HG02870 (cell line): Measurements from ENCODE around the gene PKDCC.
"Not testable (repeated sequence)": the region's sequence is repeated elsewhere in the genome, so short reads cannot be mapped to it uniquely, and the experiment has no call there.

Source experiments
- ATAC-seq: cut with Tn5 transposase; IDR thresholded peaks from one replicate; pipeline ENCODE4 v1.9.1; 2021; ENCODE audit warnings: mild to moderate bottlenecking, moderate library complexity; ENCODE audit not compliant: unreplicated experiment

The PKDCC gene

DNA sequence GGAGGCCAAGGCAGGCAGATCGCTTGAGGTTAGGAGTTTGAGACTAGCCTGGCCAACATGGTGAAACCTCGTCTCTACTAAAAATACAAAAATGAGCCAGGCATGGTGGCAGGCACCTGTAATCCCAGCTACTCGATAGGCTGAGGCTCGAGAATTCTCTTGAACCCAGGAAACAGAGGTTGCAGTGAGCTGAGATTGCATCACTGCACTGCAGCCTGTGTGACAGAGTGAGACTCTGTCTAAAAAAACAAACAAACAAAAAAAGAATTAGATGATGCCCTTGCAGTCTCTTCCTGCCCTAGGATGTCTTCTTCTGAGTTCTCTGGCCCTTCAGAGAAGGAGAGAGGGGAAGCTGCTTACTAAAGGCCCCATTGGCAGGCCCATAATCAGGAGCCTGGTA lies 37.2 kb downstream of the PKDCC start:
- not testable (repeated sequence) for ATAC-seq

DNA sequence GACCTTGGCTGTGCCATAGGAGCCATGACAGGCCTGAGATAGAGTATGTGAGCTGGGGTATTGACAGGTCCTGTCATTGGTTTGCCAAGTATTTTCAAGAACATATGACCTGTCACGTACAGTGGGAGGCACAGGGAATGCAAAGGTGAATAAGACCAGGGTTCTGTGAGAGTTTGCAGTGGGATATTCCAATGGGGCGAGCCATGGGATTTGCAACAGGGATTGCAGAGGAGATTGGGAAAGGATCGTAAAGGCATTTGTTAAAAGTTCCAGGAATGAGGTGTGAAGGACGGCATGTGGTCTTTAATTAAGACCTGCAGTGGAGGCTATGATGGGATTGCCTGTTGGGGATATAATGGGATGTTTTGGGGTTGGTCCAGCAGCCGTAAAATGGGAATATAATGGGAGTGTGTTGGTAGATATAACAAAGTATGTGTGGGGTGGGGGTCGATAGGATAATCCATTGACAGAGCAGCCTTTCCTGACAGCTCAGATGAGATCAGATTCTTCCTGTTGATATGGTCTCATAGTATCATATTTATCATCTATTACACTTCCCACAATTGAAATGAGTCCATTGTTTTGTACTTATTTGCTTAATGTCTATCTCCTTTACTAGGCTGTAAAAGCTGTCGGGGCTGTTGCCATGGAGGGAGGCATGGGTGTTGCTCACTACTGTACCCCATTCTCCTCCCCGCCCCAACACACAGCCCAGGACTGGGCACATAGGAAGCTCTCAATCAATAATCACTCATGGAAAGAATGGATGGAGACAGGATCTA lies 38.1 kb downstream of the PKDCC start:
- ATAC-seq, result no peak

DNA sequence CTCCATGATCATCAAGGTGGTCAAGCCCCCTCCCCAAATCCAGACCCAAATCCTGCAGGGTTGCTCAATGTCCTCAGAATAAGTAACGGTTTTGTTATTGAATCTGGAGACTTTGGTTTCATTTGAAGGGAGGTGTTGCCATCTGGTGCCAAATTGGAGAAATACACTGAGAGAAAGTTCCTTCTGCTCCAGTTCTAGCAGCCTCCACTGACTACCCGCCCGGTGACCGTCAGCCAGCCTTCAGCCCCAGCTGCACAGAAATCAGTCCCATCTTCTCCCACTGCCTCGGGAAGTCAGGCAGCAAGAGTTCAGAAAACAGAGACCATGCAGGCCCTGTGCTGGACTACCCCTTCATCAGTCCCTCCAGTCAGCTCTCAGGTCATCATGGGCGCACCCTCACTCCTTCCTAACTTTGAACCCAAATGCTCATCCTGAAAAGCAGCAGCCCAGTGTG lies 38.7 kb downstream of the PKDCC start:
- ATAC-seq, result no peak

DNA sequence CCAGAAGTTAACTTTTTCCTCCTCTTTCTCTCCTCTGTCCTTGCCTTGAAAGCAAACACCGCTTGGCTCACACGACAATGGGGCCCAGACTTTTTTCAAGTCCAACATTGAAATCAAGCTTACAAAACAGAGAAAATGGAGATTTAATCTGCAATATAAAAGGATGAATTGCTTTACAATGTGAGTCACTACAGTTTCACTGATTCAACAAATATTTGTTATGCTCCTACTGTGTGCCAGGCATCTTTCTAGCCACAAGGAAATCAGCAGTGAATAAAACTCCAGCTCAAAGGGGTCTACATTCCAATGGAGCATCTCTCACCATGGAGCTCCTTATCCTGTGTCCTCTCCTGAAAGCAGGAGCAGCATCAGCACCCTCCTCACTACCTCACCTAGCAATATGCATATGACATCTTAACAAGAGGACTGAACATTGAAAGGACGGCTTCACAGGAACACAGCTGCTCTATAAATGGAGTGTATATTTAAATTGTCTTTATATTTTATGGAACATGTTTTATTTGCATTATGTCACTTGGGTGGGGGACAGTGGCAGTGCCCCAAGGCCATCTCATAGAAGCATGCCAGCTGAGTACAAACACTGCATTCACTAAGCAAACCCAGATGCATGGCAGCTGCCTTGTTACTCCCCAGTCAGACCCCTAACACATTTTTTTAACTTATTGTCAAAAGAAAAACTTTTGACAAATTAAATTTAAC lies 39.5 kb downstream of the PKDCC start:
- ATAC-seq, result no peak

DNA sequence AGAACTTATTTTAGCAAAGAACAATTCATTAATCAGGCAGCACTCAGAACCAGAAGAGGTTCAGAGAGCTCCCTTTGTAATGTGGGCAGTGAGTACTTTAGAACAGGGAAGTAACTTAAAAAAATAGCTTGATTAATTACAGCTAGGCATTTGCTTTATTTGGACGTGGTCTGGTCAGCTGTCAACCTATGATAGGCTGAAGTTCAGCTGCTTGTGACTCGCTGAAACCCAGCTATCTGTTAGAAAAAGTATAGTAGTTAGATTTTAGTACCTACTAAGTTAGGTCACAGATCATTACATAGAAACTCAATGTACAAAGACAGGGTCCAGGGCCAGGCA lies 40.0 kb downstream of the PKDCC start:
- ATAC-seq, result no peak

DNA sequence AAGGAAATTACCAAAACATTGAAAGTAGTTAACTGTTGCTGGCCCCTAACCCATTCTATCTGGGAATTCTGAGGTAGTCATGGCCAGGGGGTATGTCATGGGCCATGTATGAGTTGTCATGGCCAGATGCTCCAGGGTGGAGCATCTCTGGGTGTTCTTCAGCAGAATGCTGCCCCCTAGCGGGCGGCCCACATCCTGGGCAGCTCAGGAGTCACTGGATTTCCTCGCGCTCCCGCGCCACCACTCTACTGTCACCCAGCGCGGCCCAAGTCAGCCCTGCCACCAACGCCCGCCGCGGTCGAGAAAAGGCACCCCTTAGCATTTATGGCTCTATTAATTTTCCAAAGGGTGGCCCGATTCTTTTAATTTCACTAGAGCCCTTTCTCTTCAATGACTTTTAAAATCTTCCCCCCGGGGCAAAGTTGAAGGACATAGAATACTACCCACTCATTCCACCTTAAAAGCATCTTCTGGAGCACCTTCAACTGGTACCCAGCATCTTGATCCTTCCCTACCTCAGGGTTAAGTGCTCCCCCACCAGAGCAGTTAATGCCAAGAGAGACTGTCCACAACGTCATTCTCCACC lies 41.6 kb downstream of the PKDCC start:
- peak; percentile 61 for ATAC-seq

DNA sequence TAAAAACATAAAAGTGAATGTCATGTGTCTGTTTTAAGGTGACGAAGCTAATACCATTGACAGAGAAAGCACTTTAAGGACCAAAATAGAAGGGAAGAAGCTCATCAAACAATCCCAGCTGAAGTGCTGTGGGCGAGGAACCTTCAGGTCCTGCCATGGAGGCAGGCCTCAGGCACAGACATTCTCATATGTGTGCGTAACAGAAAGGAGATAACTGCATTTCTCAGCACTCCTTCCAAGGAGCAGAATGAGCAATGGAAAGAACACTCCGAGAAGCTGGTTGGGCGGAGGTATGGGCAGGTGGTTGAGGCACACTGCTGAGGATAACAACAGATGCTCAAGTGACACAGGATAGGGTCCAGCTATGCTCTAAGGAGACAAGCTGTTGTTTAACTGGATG lies 42.4 kb downstream of the PKDCC start:
- ATAC-seq, result no peak

DNA sequence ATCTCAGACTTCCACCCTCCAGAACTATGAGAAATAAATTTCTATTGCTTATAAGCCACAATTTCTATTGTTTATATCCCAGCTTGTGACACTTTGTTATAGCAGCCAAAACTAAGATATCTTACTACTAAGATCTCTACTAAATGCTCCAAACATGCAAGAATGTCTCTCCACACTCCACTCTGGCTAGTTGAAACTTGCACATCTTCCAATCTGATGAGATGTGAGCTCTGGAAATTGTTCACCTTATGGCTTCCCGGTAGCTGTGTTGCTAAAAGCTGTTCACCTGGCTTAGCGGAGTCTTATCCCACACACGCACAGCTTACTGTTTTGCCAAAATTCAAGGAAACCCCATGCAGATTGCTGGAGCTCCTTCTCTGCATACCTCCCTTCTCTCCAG lies 43.9 kb downstream of the PKDCC start:
- ATAC-seq, result no peak

DNA sequence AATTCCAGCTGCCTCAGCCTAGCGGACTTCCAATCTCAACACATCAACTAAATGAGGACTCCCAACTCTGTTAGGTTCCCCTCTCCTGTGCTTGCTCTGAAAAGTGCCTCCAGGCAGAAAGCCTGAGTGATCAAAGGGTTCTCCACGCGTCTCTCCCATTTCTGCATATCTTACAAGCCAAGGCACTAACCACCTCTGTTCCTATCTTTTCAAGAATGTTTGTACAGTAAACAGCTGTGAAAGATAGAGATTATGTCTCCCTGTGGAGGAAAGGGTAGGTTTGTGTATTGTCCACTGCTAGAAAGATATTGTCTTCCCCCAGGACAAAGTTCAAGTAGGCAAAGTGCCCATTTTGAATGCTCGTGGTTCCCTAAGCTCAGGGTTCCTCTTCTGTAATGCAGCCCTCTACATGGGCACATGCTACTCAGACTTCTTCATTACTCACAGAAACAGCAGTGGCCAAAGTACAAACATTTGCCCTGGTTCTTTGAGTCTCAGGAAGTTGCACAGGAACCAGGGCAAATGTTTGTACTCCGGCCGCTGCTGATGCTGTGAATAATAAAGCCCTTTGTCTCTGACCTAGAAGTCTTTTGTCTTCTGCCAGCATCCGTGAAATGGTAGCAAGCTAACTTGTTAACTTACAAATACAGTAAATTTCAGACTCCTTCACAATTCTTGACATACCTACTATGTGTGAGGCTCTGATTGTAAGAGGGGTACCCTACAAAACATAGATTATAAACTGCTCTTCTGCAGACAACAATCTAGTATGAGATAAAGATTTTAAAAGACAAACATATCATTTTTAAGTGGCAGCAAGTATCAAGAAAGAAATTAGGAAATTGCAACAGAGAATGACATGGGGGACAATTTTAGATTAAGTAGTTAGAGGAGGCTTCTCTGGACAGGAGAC lies 44.5 kb downstream of the PKDCC start:
- no peak for ATAC-seq

DNA sequence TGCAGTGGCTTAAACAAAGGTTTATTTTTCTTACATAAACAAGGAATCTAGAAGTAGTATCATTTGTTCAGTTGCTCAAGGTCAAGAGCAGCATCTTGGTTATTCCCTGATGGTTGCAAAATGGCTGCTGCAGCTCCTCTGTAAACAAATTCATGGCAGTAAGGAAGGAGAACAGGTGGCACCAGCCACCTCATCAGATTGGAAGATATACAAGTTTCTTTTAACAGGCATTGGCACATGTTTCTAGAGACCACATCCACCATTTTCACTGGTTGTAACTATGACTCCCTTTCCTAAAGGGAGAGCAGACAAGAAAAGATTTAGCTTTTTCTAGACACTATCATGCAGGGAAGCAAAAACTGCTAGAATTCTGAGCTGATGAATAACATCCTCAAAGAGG lies 46.3 kb downstream of the PKDCC start:
- no peak for ATAC-seq

DNA sequence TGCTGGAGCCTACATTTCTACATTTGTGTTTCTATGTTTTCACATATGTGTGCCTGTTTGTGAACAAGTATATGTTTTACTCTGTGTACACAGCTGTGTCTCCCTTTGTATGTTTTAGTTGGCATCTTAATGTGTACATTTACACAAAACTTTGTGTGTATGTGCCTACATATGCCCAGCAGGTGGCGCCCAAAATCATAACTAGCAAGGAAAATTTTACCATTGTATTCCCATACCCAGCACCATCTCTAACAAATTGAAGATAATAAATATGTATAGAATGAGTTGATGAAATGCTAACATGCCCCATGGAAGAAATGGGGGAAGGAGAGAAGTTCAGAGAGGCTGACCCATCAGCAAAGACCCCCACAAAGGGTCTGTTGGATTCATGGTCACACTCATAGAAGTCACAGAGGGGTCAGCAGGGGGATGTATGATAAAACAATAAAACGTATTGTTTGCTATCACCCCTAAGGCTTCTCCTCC lies 48.1 kb downstream of the PKDCC start:
- ATAC-seq, result no peak

DNA sequence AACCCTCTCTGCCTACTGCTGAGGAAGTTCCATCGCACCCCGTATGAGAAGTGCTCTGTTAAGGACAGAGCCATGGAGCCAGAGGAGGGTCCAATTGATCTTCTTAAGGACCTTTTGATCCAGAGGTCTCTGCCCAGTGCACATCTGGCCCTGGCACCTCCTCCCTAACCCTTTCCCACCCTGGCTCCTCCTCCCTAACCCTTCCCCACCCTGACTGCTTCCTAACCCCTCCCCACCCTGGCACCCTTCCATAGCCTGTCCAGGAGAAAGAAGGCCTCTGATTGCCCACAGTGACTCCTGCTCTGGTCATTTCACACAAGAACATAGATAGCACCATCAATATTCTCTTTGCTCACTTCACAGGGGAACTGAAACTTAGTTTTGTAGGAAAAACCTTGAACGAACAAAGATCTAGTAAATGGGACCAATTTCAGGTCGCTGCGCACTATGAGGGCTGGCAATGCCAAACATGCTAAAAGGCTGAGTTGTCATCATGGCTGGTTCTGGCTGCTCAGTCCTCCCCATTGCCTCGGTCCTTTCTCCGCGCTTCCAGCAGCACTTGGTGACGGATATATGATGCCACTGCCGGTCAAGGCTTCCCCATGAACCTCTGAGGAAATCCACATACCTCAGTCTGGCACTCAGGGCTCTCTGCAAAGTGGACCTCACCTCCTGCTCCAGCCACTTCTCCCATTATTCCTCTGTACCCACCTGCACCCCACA lies 49.2 kb downstream of the PKDCC start:
- peak; percentile 39 for ATAC-seq

DNA sequence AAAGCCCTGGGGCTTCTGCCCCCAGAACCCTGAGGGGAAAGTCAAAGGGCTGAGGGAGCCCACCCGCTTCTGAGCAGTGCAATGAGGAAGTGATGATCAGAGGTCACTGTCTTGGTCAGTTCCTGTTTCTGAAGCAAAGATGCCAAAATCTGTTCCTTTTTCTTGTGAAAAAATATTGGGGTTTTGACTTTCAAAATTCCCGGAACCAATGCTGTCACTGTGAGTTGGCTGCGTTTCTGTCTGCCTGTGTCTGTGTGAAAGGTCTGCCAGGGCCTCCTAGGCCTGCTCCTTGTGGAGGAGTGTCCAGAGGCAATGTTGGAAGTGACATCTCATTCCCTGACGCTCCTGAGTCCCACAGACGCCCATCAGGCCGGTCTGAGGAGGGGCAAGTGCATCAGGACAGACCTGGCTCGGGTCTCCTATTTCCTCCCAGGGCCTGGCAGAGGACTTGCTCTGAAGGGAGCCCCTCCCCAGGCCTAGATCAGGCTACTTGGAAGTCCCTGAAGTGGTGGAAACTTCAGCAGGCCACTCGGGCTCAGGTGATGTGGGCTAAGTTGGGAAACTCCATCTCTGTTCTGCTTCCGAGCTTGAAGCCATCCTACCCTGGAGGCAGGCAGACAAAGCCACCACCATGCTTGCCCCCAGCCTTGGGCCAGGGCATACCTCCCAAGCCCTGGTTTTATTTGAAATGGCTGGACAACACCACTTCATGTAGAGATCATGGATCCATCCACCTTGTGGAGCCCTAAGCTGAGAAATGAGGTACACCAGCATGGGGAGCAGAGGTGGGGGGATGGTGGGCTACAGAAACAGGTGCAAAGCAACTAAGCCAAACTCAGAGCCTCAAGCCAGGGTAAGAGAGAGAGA lies 51.0 kb downstream of the PKDCC start:
- ATAC-seq, result no peak

DNA sequence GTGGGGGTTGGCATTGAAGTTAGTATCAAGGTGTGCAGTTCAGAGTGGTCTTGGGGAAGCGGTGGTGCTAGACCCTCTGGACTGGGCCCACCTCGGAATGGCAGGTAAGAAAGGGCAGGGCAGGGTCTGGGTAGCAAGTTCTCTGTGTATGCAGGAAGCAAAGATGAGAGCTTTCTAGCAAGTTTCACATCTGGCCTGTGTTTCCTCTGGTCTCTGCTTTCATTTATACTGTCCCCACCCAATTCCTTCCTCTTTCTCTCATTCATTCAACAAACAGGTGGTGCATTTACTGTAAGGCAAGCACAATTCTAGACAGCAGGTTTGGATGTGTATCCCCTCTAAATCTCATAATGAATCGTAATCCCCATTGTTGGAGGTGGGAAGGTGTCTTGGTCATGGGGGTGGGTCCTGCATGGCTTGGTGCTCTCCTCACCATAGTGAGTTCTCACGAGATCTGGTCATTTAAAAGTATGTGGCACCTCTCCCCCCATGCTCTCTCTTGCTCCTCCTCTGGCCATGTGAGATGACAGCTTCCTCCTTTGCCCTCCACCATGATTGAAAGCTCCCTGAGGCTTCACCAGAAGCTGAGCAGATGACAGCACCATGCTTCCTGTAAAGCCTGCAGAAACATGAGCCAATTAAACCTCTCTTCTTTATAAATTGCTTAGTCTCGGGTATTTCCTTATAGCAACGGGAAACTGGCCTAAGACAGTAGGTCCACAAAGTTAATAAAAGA lies 51.8 kb downstream of the PKDCC start:
- no peak for ATAC-seq

DNA sequence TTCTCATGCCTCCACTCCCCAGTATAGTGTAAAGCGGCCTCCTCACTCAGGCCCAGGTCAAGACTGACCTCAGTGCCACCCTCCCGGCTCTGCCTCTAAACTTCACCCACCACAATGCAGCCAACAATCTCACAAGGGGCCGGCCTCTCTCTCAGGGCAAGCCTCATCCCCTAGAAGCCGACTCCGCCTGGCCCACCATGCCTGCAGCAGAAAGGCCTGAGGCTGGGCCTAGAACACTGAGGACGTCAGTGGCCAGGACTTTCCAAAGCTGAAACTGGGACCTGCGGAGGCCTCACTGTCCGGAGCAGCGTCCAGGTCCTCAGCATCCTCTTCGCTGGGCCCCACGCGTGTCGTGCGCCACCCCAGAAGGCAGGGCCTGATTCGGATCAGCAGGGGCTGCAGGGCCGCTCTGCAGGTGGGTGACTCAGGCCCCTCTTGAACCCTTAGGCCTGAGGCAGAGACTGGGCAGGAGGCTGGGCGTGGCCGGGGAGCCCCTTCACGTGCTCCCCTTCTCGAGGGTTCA lies 52.9 kb downstream of the PKDCC start:
- no peak for ATAC-seq

DNA sequence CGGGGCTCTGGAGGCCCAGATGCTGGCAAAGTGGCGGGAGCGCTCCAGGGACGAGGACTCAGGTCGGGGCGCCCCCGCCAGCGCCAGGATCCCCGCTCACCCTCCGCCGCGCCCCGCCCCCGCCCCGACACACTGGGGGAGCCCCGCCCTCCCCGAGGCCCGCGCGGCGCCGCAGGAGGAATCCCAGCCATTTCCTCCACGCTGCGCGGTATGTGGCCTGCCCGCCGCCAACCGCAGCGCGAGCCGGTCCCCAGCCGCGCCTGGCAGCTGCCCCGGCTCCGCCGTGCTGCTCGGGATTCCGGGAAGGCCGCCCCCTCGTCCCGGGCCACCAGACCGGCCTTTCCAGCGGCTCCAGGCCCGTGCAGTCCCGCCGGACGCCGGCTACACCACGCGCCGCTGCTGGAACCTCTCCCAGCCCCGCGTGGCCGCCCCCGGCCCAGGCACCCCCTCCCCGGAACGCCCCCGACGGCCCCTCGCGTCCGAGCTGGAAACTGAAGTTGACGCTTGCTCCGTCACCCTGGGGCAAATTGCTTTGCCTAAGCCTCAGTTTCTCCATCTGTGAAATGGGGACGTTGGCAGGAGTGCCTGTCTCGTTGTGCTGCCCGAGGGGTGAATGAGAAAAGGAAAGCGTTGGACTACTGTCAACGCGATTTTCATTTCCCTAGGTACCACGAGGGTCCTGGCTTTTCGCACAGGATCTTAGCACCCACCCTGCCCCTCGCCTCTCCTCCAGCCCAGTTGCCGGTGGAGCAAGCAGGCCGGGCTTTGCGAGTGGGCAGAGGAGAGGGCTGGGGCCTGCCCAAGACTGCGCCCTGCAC lies 53.6 kb downstream of the PKDCC start:
- no peak for ATAC-seq

DNA sequence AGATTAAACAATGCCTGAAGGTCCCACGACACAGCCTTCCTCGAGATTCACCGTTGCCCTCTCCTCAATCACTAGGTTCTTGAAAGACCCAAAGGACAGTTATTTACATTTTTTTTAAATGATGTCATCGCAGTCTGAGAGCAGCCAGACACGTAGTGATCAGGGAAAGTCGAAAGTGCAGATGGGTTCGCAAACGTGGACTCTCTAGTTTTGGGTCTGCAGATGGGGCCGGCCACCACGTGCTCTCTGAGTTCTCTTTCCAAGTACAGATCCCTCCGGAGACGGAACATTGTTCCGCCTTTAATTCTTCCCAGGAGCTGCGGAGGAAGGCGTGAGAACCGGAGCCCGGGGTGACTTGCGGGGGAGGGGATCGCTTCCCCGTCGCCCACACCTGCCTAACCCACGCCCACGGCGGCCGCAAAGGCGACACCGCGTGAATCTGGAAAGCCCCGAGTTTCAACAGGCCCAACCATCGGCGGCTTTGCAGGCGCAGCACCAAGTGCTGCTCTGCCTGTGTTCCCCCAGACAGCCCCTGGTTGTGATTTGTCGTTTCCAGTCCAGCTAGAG lies 54.3 kb downstream of the PKDCC start:
- ATAC-seq, result peak; percentile 58
